Peyer's patch (tissue), 4 donors: ENCODE data around the gene MINAR1. TPM values are rescaled to one million over a fixed set of nuclear protein-coding genes. Genes with fewer than 3 reads are reported as not detected.

ENCODE experiments used
- DNase-seq, 3 donors: peaks; one replicate each; pipeline ENCODE4 v3.0.0-alpha.2; 2017 to 2019
- H3K27ac ChIP-seq, 4 donors: fragments of 200-600 bp; sonication (generic); one replicate each; pipeline ENCODE4 v1.5.1; 2016 to 2019
- H3K27me3 ChIP-seq, 2 donors: fragments of 200-600 bp; sonication (generic); one replicate each; pipeline ENCODE4 v1.5.1; 2019
- H3K36me3 ChIP-seq, 3 donors: fragments of 200-600 bp; sonication (generic); one replicate each; pipeline ENCODE4 v1.5.1; 2016 to 2019
- H3K4me1 ChIP-seq, 4 donors: fragments of 200-600 bp; sonication (generic); one replicate each; pipeline ENCODE4 v1.5.1; 2016 to 2019
- H3K4me3 ChIP-seq, 4 donors: fragments of 200-600 bp; sonication (generic); 1 replicate in 3 of 4; 2 replicates in 1 of 4; pipeline ENCODE4 v1.5.1; 2016 to 2019; ENCODE audit warnings: mild to moderate bottlenecking in 1 of 4
- H3K9me3 ChIP-seq, 4 donors: fragments of 200-600 bp; sonication (generic); one replicate each; pipeline ENCODE4 v1.5.1; 2016 to 2019; ENCODE audit warnings: mild to moderate bottlenecking in 1 of 4
- CTCF ChIP-seq, 6 experiments: fragments of 450-650 bp in 4 of 6; fragments of 200-600 bp in 2 of 6; sonication (generic) in 1 of 6; IDR thresholded peaks; one replicate each; pipeline ENCODE4 v1.5.1; 2017 to 2019; ENCODE audit warnings: antibody characterized with exemption in 6 of 6, mild to moderate bottlenecking in 3 of 6, moderate library complexity in 1 of 6
- POLR2A ChIP-seq, 2 donors: fragments of 450-650 bp; IDR thresholded peaks; one replicate each; pipeline ENCODE4 v1.5.1; 2017; ENCODE audit warnings: antibody characterized with exemption in 2 of 2, mild to moderate bottlenecking in 2 of 2, moderate library complexity in 2 of 2
- total RNA-seq, 4 donors: library from RNA; depleted of rRNA; stranded (reverse); fragments of >200 nt; gene quantifications; one replicate each; pipeline ENCODE4 v1.1.0, GENCODE V29; 2016

MINAR1 gene
- total RNA-seq, 4 donors from 2014 or later = 0.13 to 1.7 (median 0.66) TPM; not detected in 1

GRCh38 chr15:79452244-79453051, 20.3 kb downstream of the MINAR1 start:
- no peak overlapping the region for H3K27ac ChIP-seq
- no peaks in the 10 kb centered on the region for H3K36me3 ChIP-seq
- no peaks in the 10 kb centered on the region for H3K27me3 ChIP-seq
- no peak for DNase-seq
- no peaks in the 10 kb centered on the region for H3K4me1 ChIP-seq
- H3K9me3 ChIP-seq = no peaks in the 10 kb centered on the region
- TF ChIP-seq CTCF (IDR thresholded peaks at IDR 0.05) = no peak
- TF ChIP-seq POLR2A (IDR thresholded peaks at IDR 0.05) = no peak
- H3K4me3 ChIP-seq = no peak overlapping the region

- Histone ChIP-seq H3K27me3 (no peaks in the 10 kb centered on the region), H3K4me3 (no peak overlapping the region), H3K27ac (no peak overlapping the region), H3K4me1 (no peaks in the 10 kb centered on the region), H3K9me3 (no peaks in the 10 kb centered on the region), H3K36me3 (no peaks in the 10 kb centered on the region)
- no peak for DNase-seq
- TF ChIP-seq CTCF (IDR thresholded peaks at IDR 0.05) (no peak), POLR2A (IDR thresholded peaks at IDR 0.05) (no peak)
These were observed 21.3 kb downstream of the MINAR1 start for GRCh38 chr15:79453446-79453845.

GRCh38 chr15:79454063-79454462, 21.9 kb downstream of the MINAR1 start:
- no peak for DNase-seq
- H3K9me3 ChIP-seq = no peaks in the 10 kb centered on the region
- H3K36me3 ChIP-seq = no peaks in the 10 kb centered on the region
- H3K27ac ChIP-seq = no peak overlapping the region
- H3K4me3 ChIP-seq = no peak overlapping the region
- H3K4me1 ChIP-seq = no peaks in the 10 kb centered on the region
- TF ChIP-seq POLR2A (IDR thresholded peaks at IDR 0.05) (no peak), CTCF (IDR thresholded peaks at IDR 0.05) (no peak)
- no peaks in the 10 kb centered on the region for H3K27me3 ChIP-seq

- Histone ChIP-seq H3K9me3 (no peaks in the 10 kb centered on the region), H3K4me3 (no peak overlapping the region), H3K4me1 (no peaks in the 10 kb centered on the region), H3K36me3 (no peaks in the 10 kb centered on the region), H3K27ac (no peak overlapping the region), H3K27me3 (no peaks in the 10 kb centered on the region)
- TF ChIP-seq CTCF (IDR thresholded peaks at IDR 0.05) = no peak
- no peak for TF ChIP-seq POLR2A (IDR thresholded peaks at IDR 0.05)
- no peak for DNase-seq
These were observed 23.2 kb downstream of the MINAR1 start for GRCh38 chr15:79455361-79455760.

GRCh38 chr15:79455943-79456342, 23.8 kb downstream of the MINAR1 start:
- H3K4me1 ChIP-seq = no peaks in the 10 kb centered on the region
- no peaks in the 10 kb centered on the region for H3K36me3 ChIP-seq
- no peak overlapping the region for H3K4me3 ChIP-seq
- TF ChIP-seq CTCF (IDR thresholded peaks at IDR 0.05) (no peak), POLR2A (IDR thresholded peaks at IDR 0.05) (no peak)
- no peaks in the 10 kb centered on the region for H3K27me3 ChIP-seq
- DNase-seq = no peak
- no peaks in the 10 kb centered on the region for H3K9me3 ChIP-seq
- H3K27ac ChIP-seq = no peak overlapping the region
